DMS53 (cell line): ENCODE results near the gene PTH1R.

Experiments used
- DNase-seq: peaks from one replicate; lab custom pipeline; 2025; lab: John Stamatoyannopoulos, UW

Gene PTH1R

GRCh38 chr3:46913644-46914043, 36.1 kb downstream of the PTH1R start:
- DNase-seq = peak; percentile 73

GRCh38 chr3:46914849-46915248, 37.3 kb downstream of the PTH1R start:
- no peak for DNase-seq

DNA sequence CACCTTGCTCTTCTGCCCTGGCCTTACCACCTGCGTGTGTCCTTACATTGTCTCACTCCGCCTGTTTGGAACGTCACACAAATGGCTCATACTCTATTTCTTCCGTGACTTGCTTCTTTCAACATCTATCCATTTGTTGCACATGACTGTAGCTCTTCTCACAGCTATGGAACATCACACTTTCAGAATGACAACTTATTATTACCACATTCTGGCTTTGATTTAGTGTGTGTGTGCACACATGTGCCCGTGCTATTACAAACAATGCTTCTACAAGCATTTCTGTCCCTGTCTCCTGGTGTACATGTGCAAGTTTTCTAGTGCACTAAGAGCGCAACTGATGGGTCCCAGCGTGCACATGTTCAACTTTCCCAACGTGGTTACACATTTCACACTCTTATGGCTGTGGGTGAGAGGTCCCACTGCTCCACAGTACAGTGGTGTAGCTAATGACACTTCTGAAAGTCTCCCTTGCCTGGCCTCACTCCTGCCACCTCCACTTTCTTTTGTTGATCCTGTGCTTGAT, 37.8 kb downstream of the PTH1R start:
- DNase-seq = no peak

- no peak for DNase-seq
Measured at GRCh38 chr3:46916278-46916677, 38.8 kb downstream of the PTH1R start.

GRCh38 chr3:46916799-46917198, 39.3 kb downstream of the PTH1R start:
- DNase-seq = no peak

DNA sequence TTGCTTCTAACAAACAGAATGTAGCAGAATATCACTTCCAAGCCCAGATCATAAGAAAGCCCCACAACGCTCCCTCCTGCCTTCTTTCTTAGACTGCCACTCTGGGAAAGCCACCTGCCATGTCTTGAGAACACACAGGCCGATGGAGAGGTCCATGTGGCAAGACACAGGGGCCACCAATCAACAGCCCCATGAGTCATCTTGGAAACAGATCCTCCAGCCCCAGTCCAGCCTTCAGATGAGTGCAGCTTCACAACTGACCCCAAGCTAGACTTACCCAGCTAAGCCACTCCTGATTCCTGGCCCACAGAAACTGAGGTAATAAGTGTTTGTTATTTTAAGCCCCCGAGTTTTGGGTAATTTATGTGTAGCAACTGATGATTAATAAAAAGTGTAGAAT, 39.7 kb downstream of the PTH1R start:
- DNase-seq = no peak

DNA sequence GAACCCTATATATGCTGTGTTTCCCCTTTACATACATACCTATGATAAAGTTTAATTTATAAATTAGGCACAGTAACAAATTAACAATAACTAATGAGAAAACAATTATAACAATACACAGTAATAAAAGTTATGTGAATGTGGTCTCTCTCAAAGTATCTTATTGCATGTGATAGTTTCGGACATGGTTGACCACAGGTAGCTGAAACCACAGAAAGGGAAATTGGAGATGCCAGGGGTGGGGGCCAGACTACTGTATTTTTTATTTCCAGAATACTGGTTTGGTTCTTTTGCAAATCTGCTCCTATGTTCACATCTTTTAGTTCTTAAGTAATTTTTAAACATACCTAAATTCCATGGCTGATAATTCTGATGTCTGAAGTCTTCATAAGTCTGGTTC, 40.7 kb downstream of the PTH1R start:
- DNase-seq = no peak

DNA sequence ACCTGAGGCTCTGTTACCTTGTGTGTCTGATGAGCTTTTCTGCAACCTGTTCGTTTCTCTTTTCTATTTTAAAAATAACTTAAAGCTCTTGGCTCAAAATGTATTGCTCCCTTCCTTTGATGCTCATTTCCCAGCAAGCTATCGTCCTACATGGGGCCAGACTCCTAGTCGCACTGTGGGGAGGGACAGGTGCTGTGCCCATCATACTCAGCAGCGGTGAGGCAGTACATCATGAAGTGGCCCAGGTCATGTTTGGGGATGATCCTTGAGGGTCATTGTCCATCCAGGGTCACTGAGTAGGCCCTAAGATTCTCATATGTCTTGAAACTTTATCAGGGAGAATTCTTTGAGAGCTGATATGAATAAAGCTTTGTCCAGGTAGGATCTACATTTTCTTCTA, 41.1 kb downstream of the PTH1R start:
- DNase-seq = no peak

DNA sequence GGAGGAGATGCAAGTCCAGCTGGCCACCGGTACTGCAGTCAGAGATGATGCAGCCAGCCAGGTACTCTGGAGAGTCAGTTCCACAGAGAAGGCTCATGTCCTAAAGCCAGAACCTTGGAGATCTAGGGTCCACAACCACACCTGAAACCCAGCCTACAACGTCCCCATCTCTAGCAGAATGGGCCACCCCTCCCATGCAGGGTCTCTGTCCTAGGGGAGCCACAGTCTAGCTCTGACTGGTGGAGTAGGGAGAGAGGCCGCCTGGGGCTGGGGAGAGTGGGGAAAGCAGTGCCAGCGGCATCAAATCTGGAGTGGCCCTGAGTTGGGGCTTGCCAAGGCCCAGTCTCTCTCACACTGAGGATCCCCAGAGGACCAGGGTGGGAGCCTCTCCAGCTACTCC, 43.5 kb downstream of the PTH1R start:
- no peak for DNase-seq

DNA sequence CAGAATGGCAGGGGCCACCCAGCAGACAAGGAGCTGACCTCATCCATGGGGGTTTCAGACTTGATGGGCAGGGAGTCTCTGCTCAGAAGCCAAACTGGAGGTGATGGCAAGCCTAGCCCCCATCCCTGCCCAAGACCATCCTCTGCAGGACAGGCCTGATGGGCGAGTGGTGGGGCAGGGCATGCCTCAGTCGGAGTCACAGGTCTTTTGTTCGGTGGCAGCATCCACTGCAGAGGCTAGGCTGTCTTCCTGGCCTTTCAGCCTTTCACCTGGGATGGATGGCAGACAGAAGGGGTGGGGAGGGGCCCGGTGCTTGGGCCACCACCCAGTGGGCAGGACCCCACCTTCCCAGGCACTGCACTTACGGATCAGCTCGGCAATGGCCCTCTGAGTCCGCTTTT, 44.4 kb downstream of the PTH1R start:
- DNase-seq = no peak

GRCh38 chr3:46922426-46922825, 44.9 kb downstream of the PTH1R start:
- DNase-seq = no peak

DNA sequence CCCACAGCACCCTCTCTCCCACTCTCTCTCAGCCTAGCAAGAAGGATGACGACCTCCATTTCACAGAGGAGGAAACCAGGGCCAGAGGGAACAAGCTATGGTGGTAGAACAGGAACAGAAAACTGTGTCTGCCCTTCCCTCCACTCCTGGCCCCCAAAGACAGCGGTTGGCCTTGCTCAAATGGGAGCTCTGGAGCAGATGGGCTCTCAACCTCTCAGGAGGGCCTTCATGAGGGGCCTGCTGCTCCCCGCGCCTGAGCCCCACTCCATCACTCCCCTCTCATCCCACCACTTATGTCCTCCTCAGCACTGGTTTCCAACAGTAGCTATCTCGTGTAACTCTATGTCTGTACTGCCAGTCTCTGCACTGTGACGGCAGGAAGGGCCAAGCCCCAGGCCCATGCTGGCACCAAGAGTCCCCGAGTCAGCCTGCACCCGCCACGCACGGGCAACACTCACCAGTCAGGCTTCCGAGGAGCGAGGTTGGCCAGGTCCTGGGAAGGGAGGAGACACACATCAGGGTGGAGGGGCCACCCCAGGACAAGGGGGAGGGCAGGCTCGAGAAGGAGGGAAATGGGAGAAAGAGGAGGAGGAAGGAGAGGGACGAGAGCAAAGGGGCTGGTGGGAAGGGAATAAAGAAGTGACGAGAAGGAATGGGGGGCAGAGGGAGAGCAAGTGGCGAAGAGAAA, 45.5 kb downstream of the PTH1R start:
- no peak for DNase-seq

DNA sequence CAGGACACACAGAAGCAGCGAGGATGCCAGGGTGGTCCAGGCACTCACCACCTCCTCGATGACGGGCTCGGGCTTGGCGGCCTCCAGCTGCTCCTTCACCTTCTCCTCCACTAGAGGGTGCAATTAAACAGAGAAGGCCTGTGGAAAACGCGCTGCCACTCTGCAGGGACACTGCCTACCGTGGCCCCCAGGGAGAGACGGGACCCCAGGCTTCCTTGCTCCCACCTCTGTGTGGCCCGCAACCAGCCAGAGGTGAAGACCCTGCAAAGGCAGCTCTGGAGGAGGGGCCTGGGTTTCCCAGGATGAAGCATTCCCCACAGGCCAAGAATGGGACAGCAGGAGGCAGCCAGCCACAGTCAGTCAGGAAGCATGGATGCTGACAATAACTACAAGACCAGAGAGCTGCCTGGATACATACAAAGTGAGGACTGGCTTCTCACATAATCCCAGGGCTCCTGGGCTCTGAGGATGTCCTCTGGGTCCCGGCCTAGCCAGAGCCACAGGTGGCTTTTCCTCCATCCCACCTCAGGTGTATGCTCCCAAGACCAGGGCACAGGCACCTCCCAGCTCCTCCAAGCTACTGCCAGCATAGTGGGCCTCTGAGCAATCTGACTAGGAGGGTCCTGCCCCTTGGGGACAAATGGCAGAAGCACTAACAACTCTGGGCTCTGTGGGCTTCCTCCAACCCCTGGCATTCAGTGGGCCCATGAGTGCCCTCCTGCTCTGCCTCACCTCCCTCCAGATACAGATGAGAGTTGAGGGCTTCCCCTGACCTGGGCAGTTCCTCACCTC, 46.2 kb downstream of the PTH1R start:
- DNase-seq = peak; percentile 30

DNA sequence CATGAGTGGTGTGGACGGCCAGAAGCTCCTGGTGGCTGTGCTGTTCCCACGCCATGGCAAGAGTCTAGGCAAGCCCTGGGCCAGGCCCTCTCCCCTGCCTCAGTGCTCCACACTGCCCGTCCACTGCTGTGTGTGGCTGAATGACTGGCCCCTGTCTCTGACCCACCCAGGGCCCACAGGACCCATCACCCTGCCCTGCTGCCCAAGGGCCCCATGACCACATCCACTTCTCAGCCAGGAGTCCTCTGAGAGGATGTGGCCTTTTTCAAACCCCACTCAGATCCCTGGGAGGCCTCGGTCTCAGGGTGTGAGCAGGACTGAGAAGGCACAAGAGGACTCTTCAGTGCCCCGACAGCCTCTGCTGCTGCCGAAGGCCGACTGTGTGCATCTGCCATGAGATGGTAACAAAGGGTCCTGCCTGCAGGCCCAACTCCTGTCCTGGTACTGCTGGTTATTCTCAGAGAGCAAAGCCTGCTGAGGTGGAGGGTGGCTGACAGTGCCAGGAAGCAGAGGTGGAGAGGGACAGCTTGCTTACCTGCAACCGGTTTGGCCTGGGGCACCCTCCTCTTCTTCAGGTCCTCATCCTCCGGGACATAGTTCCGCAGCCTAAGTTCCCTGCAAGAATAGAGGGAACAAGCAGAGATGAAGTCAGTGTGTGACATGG, 47.5 kb downstream of the PTH1R start:
- DNase-seq = no peak

- DNase-seq = no peak
Measured at GRCh38 chr3:46925585-46925934, 48.0 kb downstream of the PTH1R start.

DNA sequence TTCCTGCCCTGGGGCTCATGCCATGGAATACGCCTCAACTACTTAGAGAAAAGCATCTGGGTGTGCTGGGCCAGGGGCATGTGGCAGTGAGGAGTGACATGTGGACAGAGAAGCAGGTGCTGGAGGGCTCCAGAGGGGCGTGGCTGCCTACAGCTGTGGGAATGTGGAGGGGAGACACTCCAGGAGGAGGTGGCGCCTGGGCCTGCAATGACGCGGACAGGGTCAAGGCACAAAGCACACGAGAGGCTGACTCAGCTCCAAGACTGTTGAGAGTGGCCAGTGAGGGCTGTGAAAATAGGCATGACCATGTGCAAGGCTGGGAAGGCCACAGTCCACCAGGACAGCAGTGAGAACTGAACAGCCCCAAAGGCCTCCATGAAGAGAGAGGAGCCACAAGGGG, 48.5 kb downstream of the PTH1R start:
- DNase-seq = peak; percentile 37

GRCh38 chr3:46926447-46926846, 48.9 kb downstream of the PTH1R start:
- no peak for DNase-seq

DNA sequence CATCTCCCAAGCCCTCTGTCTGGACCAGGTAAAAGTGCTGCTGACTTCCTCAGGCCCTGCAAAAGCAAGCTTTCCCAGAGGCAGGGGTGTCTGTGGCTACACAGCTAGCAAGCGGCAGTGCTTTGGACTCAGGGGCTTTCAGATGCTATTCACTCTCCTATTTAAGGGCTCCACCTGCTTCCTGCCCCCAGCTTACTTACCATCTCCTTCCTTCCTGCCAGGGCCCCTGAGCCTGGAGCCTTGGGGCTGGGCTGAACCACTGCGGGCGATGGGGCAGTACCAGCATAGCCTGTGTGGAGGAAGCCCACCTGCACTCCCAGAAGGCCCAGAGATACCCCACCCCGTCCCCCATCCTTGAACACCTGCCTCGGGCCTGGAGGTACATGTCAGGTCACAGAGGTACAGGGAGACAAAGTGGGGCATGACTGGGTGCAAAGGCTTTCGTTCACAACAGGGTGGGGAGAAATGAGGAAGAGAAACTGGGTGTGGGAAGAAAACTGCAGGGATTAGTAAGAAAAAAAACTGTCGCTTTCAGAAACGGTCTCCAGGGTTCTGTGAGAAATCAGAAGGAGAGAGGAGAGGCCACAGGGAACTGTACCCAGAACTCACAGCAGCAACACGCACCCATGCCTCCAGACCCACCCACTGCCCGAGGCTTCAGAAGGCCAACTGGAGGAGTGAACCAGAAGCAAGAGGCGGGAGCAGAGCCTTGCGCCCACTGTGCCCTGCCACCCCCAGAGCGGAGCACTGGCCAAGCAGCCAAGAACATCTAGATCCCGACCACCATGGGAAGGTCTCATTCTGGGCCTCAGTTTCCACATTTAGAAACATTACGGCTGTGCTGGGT, 49.6 kb downstream of the PTH1R start:
- no peak for DNase-seq

DNA sequence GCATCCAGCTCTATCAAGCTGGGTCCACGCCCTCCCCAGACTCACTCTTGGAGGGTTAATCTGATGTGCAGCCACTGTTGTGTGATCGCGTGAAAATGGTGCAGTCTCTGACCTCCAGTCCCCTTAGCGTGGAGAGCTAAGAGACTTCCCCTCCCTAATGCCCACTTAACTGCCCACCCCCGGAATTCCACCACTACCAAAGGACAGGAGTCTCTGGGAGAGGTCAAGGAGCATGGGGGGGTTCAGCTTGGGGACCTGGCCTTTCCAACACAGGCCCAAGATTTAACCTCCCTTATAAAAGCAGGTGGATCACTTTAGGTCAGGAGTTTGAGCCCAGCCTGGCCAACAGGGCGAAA, 50.2 kb downstream of the PTH1R start:
- DNase-seq = no peak

GRCh38 chr3:46928282-46928681, 50.8 kb downstream of the PTH1R start:
- DNase-seq = no peak

- no peak for DNase-seq
Measured at GRCh38 chr3:46929324-46929723, 51.8 kb downstream of the PTH1R start.
